NCI-H524 treated with DMSO at 0.1 percent for 48 hours (cell line): ENCODE data around the gene LNPK.
"Not testable (repeated sequence)": the region's sequence is repeated elsewhere in the genome, so short reads cannot be mapped to it uniquely, and the experiment has no call there.

ENCODE experiments used
- DNase-seq: peaks from one replicate; lab custom pipeline; 2025; lab: John Stamatoyannopoulos, UW

Gene LNPK

DNA sequence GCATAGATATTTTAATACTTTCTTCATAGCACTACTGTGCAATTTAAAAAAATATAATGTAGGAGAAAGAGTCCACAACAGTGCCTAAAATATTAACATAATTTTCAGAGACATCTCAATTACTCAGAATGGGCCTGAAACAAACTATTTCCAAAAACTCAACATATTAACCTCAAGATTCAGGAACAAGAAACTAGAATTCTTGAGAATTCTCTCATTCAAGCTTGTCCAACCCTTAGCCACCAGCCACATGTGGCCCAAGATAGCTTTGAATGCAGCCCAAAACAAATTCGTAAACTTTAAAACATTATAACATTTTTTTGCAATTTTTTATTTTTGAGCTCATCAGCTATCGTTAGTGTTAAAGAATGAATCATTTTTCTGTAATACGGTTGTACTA is 35.2 kb downstream of the LNPK start:
- DNase-seq, result no peak

GRCh38 chr2:175965773-175966172 is 36.3 kb downstream of the LNPK start:
- no peak for DNase-seq

- no peak for DNase-seq
Observed at GRCh38 chr2:175964195-175964594, 37.9 kb downstream of the LNPK start.

- not testable (repeated sequence) for DNase-seq
Observed at GRCh38 chr2:175963171-175963570, 38.9 kb downstream of the LNPK start.

DNA sequence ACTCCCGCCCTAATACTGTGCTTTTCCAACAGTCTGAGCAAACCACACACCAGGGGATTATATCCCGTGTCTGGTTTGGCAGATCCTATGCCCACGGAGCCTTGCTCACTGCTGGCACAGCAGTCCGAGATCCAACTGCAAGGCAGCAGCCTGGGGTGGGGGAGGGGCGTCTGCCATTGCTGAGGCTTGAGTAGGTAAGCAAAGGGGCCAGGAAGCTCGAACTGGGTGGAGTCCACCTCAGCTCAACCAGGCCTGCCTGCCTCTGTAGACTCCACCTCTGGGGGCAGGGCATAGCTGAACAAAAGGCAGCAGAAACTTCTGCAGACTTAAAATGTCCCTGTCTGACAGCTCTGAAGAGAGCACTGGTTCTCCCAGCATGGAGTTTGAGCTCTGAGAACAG is 44.2 kb downstream of the LNPK start:
- no peak for DNase-seq

DNA sequence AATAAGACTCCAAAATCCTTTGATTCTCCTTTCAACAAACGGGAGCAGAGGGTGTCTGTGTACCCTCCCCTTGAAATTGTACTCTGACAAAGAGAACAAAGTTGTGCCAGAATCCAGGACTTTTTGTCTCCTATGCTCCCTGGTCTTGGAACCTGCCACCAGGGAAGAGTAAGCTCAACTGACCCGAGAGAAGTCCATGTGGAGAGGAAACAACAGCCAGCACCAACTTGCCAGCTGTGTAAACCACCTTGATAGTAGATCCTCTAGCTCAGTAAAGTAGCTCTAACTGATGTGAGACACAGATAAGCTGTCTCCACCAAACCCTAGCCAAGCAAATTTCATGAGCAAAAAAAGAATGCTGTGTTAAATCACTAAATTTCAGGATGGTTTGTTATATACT is 46.9 kb downstream of the LNPK start:
- DNase-seq, result no peak

- no peak for DNase-seq
Observed at GRCh38 chr2:175950512-175950911, 51.6 kb downstream of the LNPK start.

- no peak for DNase-seq
Observed at GRCh38 chr2:175948191-175948590, 53.9 kb downstream of the LNPK start.

DNA sequence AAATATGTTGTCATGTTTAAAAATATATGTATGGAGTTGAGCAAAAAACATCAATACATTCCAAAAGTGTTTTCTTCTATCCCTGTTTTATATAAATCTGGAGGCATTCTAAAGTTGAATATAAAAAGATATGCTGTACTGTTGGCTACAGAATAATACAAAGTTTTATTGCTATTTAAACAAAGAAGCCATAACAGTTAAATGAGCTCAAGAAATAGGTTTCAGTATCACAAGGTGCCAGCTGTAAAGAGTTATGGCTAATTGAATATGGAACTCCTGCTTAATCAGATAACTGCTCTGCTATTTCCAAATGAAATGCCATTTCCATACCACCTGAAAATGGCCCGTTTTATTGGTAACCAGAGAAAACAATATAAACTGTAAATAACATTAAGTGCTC is 55.0 kb downstream of the LNPK start:
- no peak for DNase-seq

GRCh38 chr2:175941699-175942098 is 60.4 kb downstream of the LNPK start:
- DNase-seq, result no peak

GRCh38 chr2:175937216-175937615 is 64.9 kb downstream of the LNPK start:
- DNase-seq, result no peak

GRCh38 chr2:175935289-175936181 is 66.5 kb downstream of the LNPK start:
- no peak for DNase-seq

- DNase-seq, result no peak
Observed at GRCh38 chr2:175932675-175933074, 69.4 kb downstream of the LNPK start.

DNA sequence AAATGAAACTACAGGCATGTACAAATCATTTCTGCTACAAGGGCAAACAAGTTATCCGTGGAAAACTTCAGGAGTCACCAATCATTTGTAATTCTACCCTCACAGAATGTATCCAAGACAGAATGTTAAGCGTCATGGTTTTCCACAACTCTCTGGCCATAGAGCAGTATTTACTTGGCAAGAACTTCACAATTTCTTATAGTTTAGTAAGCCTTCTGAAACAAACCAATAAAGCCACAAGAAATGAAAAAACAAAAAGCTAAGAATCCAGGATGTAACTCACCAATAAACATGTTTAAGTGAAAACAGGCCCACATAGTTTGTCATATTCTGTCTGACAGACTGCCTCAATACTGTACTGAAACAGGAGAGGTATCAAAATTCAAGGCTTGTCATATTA is 70.3 kb downstream of the LNPK start:
- DNase-seq, result no peak

DNA sequence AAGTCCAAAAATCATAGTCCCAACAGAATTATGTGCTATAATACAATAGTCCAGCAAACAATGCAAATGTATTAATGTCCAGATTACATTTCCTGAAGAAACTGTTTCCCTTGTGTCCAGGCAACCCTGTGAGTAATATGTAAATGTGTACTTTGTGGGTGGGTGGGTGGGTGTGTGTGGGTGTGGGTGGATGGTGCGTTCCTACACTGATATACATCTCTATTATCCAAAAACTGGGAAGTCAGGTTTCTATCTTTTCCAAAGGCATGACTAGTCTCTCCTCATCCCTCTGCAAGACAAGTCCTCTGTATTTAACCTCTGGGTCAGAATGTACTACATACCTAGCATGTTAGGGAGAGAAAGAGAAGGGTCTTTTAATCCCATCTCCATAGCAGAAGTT is 71.6 kb downstream of the LNPK start:
- no peak for DNase-seq

- DNase-seq, result no peak
Observed at GRCh38 chr2:175929850-175930249, 72.2 kb downstream of the LNPK start.

GRCh38 chr2:175926272-175926671 is 75.8 kb downstream of the LNPK start:
- no peak for DNase-seq

GRCh38 chr2:175922160-175922559 is 79.9 kb downstream of the LNPK start:
- DNase-seq, result no peak

- no peak for DNase-seq
Observed at GRCh38 chr2:175918935-175919334, 83.1 kb downstream of the LNPK start.

DNA sequence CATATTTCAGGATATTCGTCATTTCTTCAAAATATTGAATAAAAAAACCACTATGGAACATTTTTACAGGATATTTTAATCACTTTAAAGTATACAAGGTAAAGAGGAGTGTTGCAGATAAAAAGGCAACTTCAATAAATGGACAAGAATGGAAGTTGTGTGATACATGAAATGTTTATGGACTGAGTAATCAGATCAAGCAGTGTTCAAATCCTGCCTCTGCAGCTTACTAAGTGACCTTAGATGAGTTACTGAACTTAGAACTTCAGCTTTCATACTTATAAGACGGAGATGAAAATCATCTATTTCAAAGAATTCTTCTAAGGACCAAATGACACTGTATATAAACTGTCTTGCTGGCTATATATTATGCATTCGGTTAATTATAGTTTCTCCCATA is 87.2 kb downstream of the LNPK start:
- no peak for DNase-seq

GRCh38 chr2:175913849-175914743 is 88.0 kb downstream of the LNPK start:
- DNase-seq, result not testable (repeated sequence)

GRCh38 chr2:175913267-175913666 is 88.8 kb downstream of the LNPK start:
- not testable (repeated sequence) for DNase-seq

DNA sequence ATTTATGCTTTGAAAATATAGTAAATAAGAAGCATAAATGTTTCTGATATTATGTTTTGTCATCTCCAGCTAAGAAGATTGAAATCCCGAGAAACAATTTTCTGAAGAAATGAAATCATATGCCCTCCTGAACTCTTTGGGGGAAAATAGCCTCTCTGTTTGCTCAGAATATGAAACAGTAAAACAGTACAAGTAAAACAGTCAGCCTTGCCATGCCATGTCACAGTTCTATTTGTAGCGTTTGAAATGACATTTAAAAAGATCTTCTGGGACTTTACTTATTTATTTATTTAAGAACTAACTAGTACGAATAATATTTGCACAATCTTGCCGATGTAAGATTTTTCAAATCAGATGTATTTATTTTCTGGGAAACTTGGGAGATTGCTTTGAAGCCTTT is 98.0 kb downstream of the LNPK start:
- DNase-seq, result no peak
